GM23248 (cell line): ENCODE data around the gene WDR75.

ENCODE experiments used
- EZH2 ChIP-seq: fragments of 200-600 bp; sonication (generic); IDR thresholded peaks from 2 replicates; pipeline ENCODE4 v1.6.1; 2018; ENCODE audit warnings: antibody characterized with exemption, mild to moderate bottlenecking; ENCODE audit not compliant: insufficient read depth, poor library complexity, severe bottlenecking
- EZH2phosphoT487 ChIP-seq: fragments of 200-600 bp; sonication (generic); IDR thresholded peaks from 2 replicates; pipeline ENCODE4 v1.6.1; 2018; ENCODE audit warnings: antibody characterized with exemption, moderate library complexity, mild to moderate bottlenecking, low read depth; ENCODE audit not compliant: insufficient read depth

GRCh38 chr2:189505492-189505891, 64.2 kb downstream of the WDR75 start:
- TF ChIP-seq EZH2phosphoT487 (no peak), EZH2 (no peak)
